Epithelial cell of esophagus (primary cell): ENCODE data around the gene FHIT.

Experiments
- DNase-seq: peaks from one replicate; pipeline ENCODE4 v3.0.0; 2010; ENCODE audit warnings: low read depth
- H3K4me3 ChIP-seq: 2 replicates; pipeline ENCODE4 v1.5.1; 2011; ENCODE audit warnings: mild to moderate bottlenecking, low read length, control low read depth
- TF ChIP-seq, protein P1 (sequence below): IDR thresholded peaks from 2 replicates; pipeline ENCODE4 v1.5.1; 2011; ENCODE audit warnings: low read depth, mild to moderate bottlenecking, low read length, control low read depth, inconsistent platforms; ENCODE audit not compliant: insufficient read depth; ENCODE audit errors: missing control alignments

The FHIT gene

DNA sequence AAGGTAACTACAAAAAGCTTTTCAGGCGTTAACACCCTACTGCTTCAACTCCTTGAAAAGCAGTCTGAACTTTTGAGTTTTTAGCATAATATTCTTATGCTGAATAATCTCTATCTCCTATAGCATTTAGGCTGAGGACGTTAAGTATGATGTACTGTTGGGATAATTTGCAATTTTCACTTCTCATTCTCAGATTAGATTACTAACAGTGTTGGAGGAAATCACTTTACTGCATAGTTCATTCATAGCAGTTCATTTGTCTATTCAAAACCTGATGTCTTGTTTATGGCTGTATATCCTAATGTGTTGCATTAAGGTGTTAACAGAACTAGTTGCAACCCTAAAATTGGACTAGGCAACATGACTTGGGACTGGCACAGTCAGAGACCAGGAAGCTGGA, 983.1 kb downstream of the FHIT start:
- TF ChIP-seq, protein P1, sequence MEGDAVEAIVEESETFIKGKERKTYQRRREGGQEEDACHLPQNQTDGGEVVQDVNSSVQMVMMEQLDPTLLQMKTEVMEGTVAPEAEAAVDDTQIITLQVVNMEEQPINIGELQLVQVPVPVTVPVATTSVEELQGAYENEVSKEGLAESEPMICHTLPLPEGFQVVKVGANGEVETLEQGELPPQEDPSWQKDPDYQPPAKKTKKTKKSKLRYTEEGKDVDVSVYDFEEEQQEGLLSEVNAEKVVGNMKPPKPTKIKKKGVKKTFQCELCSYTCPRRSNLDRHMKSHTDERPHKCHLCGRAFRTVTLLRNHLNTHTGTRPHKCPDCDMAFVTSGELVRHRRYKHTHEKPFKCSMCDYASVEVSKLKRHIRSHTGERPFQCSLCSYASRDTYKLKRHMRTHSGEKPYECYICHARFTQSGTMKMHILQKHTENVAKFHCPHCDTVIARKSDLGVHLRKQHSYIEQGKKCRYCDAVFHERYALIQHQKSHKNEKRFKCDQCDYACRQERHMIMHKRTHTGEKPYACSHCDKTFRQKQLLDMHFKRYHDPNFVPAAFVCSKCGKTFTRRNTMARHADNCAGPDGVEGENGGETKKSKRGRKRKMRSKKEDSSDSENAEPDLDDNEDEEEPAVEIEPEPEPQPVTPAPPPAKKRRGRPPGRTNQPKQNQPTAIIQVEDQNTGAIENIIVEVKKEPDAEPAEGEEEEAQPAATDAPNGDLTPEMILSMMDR: no peak
- no peak overlapping the region for H3K4me3 ChIP-seq
- no peak for DNase-seq

- TF ChIP-seq, protein P1: no peak
- no peak for DNase-seq
- no peak overlapping the region for H3K4me3 ChIP-seq
Measured at GRCh38 chr3:60266444-60266843, 984.8 kb downstream of the FHIT start.

DNA sequence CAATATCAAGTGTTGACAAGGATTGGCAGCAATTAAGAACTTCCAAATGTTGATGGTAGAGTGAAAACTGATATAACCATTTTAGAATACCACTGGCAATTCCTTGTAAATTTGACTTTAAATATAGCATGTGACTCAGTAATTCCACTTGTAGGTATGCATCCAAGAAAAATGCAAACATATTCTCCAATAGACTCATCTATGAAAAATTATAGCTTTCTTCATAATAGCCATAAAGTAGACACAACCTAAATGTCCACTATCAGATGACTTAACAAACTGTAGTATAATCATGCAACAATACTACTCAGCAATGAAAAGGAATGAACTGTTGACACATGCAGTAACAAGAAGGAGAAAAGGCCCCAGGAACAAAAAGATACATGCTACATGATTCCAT, 988.1 kb downstream of the FHIT start:
- DNase-seq: no peak
- TF ChIP-seq, protein P1: no peak
- no peak overlapping the region for H3K4me3 ChIP-seq

- H3K4me3 ChIP-seq: no peak overlapping the region
- no peak for DNase-seq
- TF ChIP-seq, protein P1: no peak
Measured at GRCh38 chr3:60262546-60262945, 988.7 kb downstream of the FHIT start.

DNA sequence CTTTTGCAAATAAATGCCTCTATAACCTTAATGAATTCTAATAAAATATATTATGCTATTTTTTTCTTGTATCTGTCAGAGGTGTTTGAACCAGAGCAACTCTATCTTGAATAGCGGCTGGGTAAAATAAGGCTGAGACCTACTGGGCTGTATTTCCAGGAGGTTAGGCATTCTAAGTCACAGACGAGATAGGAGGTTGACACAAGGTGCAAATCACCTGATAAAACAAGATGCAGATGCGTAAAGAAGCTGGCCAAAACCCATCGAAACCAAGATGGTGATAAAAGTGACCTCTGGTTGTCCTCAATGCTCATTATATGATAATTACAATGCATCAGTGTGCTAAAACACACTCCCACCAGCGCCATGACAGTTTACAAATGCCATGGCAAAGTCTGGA, 990.7 kb downstream of the FHIT start:
- TF ChIP-seq, protein P1: no peak
- DNase-seq: no peak
- no peak overlapping the region for H3K4me3 ChIP-seq

DNA sequence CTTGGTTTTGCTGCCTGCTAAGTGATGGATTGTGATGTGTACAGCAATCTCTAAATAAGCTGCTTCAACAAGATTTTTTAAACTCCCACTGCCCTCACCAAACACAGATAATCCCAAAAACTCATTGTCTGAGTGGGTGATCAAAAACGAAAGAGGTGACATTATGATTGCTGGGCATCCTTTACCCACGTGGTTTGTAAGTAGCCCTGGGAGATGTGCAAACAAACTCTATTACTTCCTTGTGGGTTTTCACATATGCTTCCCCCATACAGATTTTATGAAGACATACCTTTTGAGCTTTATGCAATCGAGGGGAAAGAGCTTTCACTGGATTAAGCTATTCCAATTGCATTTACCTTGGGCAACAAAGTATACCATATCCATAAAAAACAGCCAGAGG, 1000.4 kb downstream of the FHIT start:
- no peak for DNase-seq
- H3K4me3 ChIP-seq: no peak overlapping the region
- TF ChIP-seq, protein P1: no peak

- no peak overlapping the region for H3K4me3 ChIP-seq
- TF ChIP-seq, protein P1: no peak
- DNase-seq: no peak
Measured at GRCh38 chr3:60250206-60250605, 1001.0 kb downstream of the FHIT start.
